Measurements from ENCODE around the gene STARD13. TPM values are rescaled to one million over a fixed set of nuclear protein-coding genes. Genes with fewer than 3 reads are reported as not detected.
A peak's percentile ranks its signal among the peaks of the same experiment; 100 is the strongest.

STARD13 gene
- total and polyA plus RNA-seq, 2 donors from 2014 or later: 5.1 to 37.2 TPM

- H3K9ac ChIP-seq (ENCODE audit: low read length in 3 of 3): no peak overlapping the region
- H3K4me3 ChIP-seq (ENCODE audit: low read length in 3 of 3): no peak overlapping the region
- peaks cover 7 to 9% (median 7%) of the 10 kb centered on the region in 3 donors for H3K4me1 ChIP-seq (ENCODE audit: control insufficient read depth in 2 of 3, insufficient read depth in 2 of 3, low read depth in 1 of 3, low read length in 3 of 3)
- no peaks in the 10 kb centered on the region for H3K36me3 ChIP-seq (ENCODE audit: control insufficient read depth in 2 of 3, insufficient read depth in 3 of 3, low read length in 3 of 3)
- TF ChIP-seq, protein P1, sequence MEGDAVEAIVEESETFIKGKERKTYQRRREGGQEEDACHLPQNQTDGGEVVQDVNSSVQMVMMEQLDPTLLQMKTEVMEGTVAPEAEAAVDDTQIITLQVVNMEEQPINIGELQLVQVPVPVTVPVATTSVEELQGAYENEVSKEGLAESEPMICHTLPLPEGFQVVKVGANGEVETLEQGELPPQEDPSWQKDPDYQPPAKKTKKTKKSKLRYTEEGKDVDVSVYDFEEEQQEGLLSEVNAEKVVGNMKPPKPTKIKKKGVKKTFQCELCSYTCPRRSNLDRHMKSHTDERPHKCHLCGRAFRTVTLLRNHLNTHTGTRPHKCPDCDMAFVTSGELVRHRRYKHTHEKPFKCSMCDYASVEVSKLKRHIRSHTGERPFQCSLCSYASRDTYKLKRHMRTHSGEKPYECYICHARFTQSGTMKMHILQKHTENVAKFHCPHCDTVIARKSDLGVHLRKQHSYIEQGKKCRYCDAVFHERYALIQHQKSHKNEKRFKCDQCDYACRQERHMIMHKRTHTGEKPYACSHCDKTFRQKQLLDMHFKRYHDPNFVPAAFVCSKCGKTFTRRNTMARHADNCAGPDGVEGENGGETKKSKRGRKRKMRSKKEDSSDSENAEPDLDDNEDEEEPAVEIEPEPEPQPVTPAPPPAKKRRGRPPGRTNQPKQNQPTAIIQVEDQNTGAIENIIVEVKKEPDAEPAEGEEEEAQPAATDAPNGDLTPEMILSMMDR (IDR thresholded peaks at IDR 0.05; ENCODE audit: borderline replicate concordance, extremely low read depth, insufficient read depth): no peak
- no peak for FAIRE-seq
- no peaks in the 10 kb centered on the region for H3K9me3 ChIP-seq (ENCODE audit: control insufficient read depth in 2 of 3, insufficient read depth in 1 of 3, low read length in 3 of 3)
- intact Hi-C loops (cut with DNase I): no loop called here
- no peak overlapping the region for H3K27ac ChIP-seq (ENCODE audit: low read depth in 2 of 2, low read length in 2 of 2)
- H3K27me3 ChIP-seq (ENCODE audit: control insufficient read depth, insufficient read depth, low read length): no peaks in the 10 kb centered on the region
- DNase-seq: no peak
Observed at GRCh38 chr13:33150662-33151061, 134.9 kb downstream of the STARD13 start.

GRCh38 chr13:33150126-33150525, 135.4 kb downstream of the STARD13 start:
- no peaks in the 10 kb centered on the region for H3K27me3 ChIP-seq (ENCODE audit: control insufficient read depth, insufficient read depth, low read length)
- no peaks in the 10 kb centered on the region for H3K36me3 ChIP-seq (ENCODE audit: control insufficient read depth in 2 of 3, insufficient read depth in 3 of 3, low read length in 3 of 3)
- TF ChIP-seq, protein P1 (IDR thresholded peaks at IDR 0.05; ENCODE audit: borderline replicate concordance, extremely low read depth, insufficient read depth): no peak
- H3K9ac ChIP-seq (ENCODE audit: low read length in 3 of 3): no peak overlapping the region
- H3K4me3 ChIP-seq (ENCODE audit: low read length in 3 of 3): no peak overlapping the region
- H3K4me1 ChIP-seq (ENCODE audit: control insufficient read depth in 2 of 3, insufficient read depth in 2 of 3, low read depth in 1 of 3, low read length in 3 of 3): peaks cover 7 to 9% (median 7%) of the 10 kb centered on the region in 3 donors
- FAIRE-seq (no peak), DNase-seq (peak in 2 of 5 donors; percentile 56 to 69)
- no peak overlapping the region for H3K27ac ChIP-seq (ENCODE audit: low read depth in 2 of 2, low read length in 2 of 2)
- intact Hi-C loops (cut with DNase I): no loop called here
- no peaks in the 10 kb centered on the region for H3K9me3 ChIP-seq (ENCODE audit: control insufficient read depth in 2 of 3, insufficient read depth in 1 of 3, low read length in 3 of 3)

- intact Hi-C loops (cut with DNase I): no loop called here
- Histone ChIP-seq H3K27me3 (ENCODE audit: control insufficient read depth, insufficient read depth, low read length) (no peaks in the 10 kb centered on the region), H3K27ac (ENCODE audit: low read depth in 2 of 2, low read length in 2 of 2) (no peak overlapping the region), H3K4me1 (ENCODE audit: control insufficient read depth in 2 of 3, insufficient read depth in 2 of 3, low read depth in 1 of 3, low read length in 3 of 3) (no peaks in the 10 kb centered on the region), H3K9me3 (ENCODE audit: control insufficient read depth in 2 of 3, insufficient read depth in 1 of 3, low read length in 3 of 3) (no peaks in the 10 kb centered on the region), H3K36me3 (ENCODE audit: control insufficient read depth in 2 of 3, insufficient read depth in 3 of 3, low read length in 3 of 3) (no peaks in the 10 kb centered on the region), H3K9ac (ENCODE audit: low read length in 3 of 3) (no peak overlapping the region), H3K4me3 (ENCODE audit: low read length in 3 of 3) (no peak overlapping the region)
- FAIRE-seq (no peak), DNase-seq (no peak)
- TF ChIP-seq, protein P1 (IDR thresholded peaks at IDR 0.05; ENCODE audit: borderline replicate concordance, extremely low read depth, insufficient read depth): no peak
Observed at GRCh38 chr13:33147832-33148231, 137.7 kb downstream of the STARD13 start.
